Astrocyte (in vitro differentiated cells and primary cell): ENCODE measurements around the gene PARN. TPM values are rescaled to one million over a fixed set of nuclear protein-coding genes. Genes with fewer than 3 reads are reported as not detected.

Source experiments
- DNase-seq: peaks from one replicate; pipeline ENCODE4 v3.0.0-alpha.2; 2010; ENCODE audit warnings: low read depth
- FAIRE-seq: peaks from 2 replicates; lab custom pipeline; 2011; peaks lifted over from hg19 to GRCh38; lab: Jason Lieb, UNC
- H2AFZ ChIP-seq: 2 replicates; pipeline ENCODE4 v1.6.0; 2012; ENCODE audit warnings: low read depth, low read length, inconsistent platforms
- H3K27ac ChIP-seq: 2 replicates; pipeline ENCODE4 v1.5.1; 2011; ENCODE audit warnings: low read depth, low read length, inconsistent platforms
- H3K27me3 ChIP-seq: 2 replicates; pipeline ENCODE4 v1.6.0; 2011; ENCODE audit warnings: low read length, inconsistent platforms; ENCODE audit not compliant: insufficient read depth
- H3K36me3 ChIP-seq: 2 replicates; pipeline ENCODE4 v1.5.1; 2011; ENCODE audit warnings: low read length, inconsistent platforms; ENCODE audit not compliant: insufficient read depth
- H3K4me1 ChIP-seq: 2 replicates; pipeline ENCODE4 v1.5.1; 2011; ENCODE audit warnings: low read length, inconsistent platforms; ENCODE audit not compliant: insufficient read depth
- H3K4me2 ChIP-seq: 2 replicates; pipeline ENCODE4 v1.6.0; 2012; ENCODE audit warnings: low read length, inconsistent platforms
- H3K4me3 ChIP-seq: 2 replicates; pipeline ENCODE4 v1.5.1; 2011; ENCODE audit warnings: low read depth, mild to moderate bottlenecking, low read length, inconsistent platforms; ENCODE audit not compliant: insufficient read depth
- H3K79me2 ChIP-seq: 2 replicates; pipeline ENCODE4 v1.6.0; 2012; ENCODE audit warnings: mild to moderate bottlenecking, low read length, inconsistent platforms; ENCODE audit not compliant: insufficient read depth
- H3K9ac ChIP-seq: 2 replicates; pipeline ENCODE4 v1.6.0; 2012; ENCODE audit warnings: mild to moderate bottlenecking, low read length, inconsistent platforms
- H3K9me3 ChIP-seq: 2 replicates; pipeline ENCODE4 v1.5.1; 2012; ENCODE audit warnings: low read depth, mild to moderate bottlenecking, low read length, inconsistent platforms; ENCODE audit not compliant: insufficient read depth
- H4K20me1 ChIP-seq: 2 replicates; pipeline ENCODE4 v1.6.0; 2012; ENCODE audit warnings: low read length, inconsistent platforms; ENCODE audit not compliant: insufficient read depth
- H3K27ac Mint-ChIP-seq: one replicate; pipeline ENCODE4 v1.8.0; 2021; ENCODE audit warnings: mild to moderate bottlenecking, mixed read lengths; ENCODE audit not compliant: unreplicated experiment
- H3K27me3 Mint-ChIP-seq: one replicate; pipeline ENCODE4 v1.8.0; 2021; ENCODE audit warnings: low read depth, mixed read lengths; ENCODE audit not compliant: unreplicated experiment
- H3K36me3 Mint-ChIP-seq: one replicate; pipeline ENCODE4 v1.8.0; 2021; ENCODE audit warnings: low read depth, mixed read lengths; ENCODE audit not compliant: unreplicated experiment
- H3K4me1 Mint-ChIP-seq: one replicate; pipeline ENCODE4 v1.8.0; 2021; ENCODE audit warnings: low read depth, mixed read lengths; ENCODE audit not compliant: unreplicated experiment
- H3K4me3 Mint-ChIP-seq: one replicate; pipeline ENCODE4 v1.8.0; 2021; ENCODE audit warnings: mild to moderate bottlenecking, moderate library complexity, mixed read lengths; ENCODE audit not compliant: unreplicated experiment
- H3K9me3 Mint-ChIP-seq: one replicate; pipeline ENCODE4 v1.8.0; 2021; ENCODE audit warnings: mild to moderate bottlenecking, mixed read lengths; ENCODE audit not compliant: unreplicated experiment
- EZH2 ChIP-seq: IDR thresholded peaks from 2 replicates; pipeline ENCODE4 v1.6.1; 2012; ENCODE audit warnings: mild to moderate bottlenecking, low read length, inconsistent platforms; ENCODE audit not compliant: insufficient read depth
- total RNA-seq: library from RNA; stranded (reverse); gene quantifications from 2 replicates; pipeline ENCODE4 v1.2.1, GENCODE V29; 2021
- TF ChIP-seq, protein P1 (sequence below): IDR thresholded peaks from 2 replicates; pipeline ENCODE4 v1.5.1; 2011; ENCODE audit warnings: low read depth, mild to moderate bottlenecking, inconsistent platforms, low read length, moderate library complexity; ENCODE audit not compliant: insufficient read depth

PARN gene
- total RNA-seq, 1 donor from 2014 or later: 26.1 TPM

- TF ChIP-seq EZH2: no peak
- TF ChIP-seq, protein P1, sequence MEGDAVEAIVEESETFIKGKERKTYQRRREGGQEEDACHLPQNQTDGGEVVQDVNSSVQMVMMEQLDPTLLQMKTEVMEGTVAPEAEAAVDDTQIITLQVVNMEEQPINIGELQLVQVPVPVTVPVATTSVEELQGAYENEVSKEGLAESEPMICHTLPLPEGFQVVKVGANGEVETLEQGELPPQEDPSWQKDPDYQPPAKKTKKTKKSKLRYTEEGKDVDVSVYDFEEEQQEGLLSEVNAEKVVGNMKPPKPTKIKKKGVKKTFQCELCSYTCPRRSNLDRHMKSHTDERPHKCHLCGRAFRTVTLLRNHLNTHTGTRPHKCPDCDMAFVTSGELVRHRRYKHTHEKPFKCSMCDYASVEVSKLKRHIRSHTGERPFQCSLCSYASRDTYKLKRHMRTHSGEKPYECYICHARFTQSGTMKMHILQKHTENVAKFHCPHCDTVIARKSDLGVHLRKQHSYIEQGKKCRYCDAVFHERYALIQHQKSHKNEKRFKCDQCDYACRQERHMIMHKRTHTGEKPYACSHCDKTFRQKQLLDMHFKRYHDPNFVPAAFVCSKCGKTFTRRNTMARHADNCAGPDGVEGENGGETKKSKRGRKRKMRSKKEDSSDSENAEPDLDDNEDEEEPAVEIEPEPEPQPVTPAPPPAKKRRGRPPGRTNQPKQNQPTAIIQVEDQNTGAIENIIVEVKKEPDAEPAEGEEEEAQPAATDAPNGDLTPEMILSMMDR: no peak
- Histone ChIP-seq H2AFZ (no peak overlapping the region), H4K20me1 (no peaks in the 10 kb centered on the region), H3K4me3 (no peak overlapping the region), H3K4me1 (peaks cover 26% of the 10 kb centered on the region), H3K9me3 (no peaks in the 10 kb centered on the region), H3K4me2 (no peak overlapping the region), H3K79me2 (no peaks in the 10 kb centered on the region), H3K36me3 (no peaks in the 10 kb centered on the region), H3K9ac (no peak overlapping the region), H3K27me3 (no peaks in the 10 kb centered on the region), H3K27ac (no peak overlapping the region)
- no peaks in the 10 kb centered on the region for H3K9me3 Mint-ChIP-seq
- H3K27ac Mint-ChIP-seq: peak overlapping the region; percentile 27
- peak overlapping the region; percentile 1 for H3K4me3 Mint-ChIP-seq
- FAIRE-seq (no peak), DNase-seq (no peak)
- H3K27me3 Mint-ChIP-seq: no peaks in the 10 kb centered on the region
- peaks cover 69% of the 10 kb centered on the region for H3K4me1 Mint-ChIP-seq
- H3K36me3 Mint-ChIP-seq: peaks cover 10% of the 10 kb centered on the region
Observed at GRCh38 chr16:14496786-14497185, 133.3 kb downstream of the PARN start.

- H3K9ac ChIP-seq: no peak overlapping the region
Observed at GRCh38 chr16:14496047-14496770, 133.9 kb downstream of the PARN start.

More at GRCh38 chr16:14496047-14496770, 133.9 kb downstream of the PARN start:
- Histone ChIP-seq H3K4me3 (no peak overlapping the region), H3K27me3 (no peaks in the 10 kb centered on the region), H4K20me1 (no peaks in the 10 kb centered on the region), H3K4me1 (peaks cover 20% of the 10 kb centered on the region), H3K4me2 (no peak overlapping the region), H2AFZ (no peak overlapping the region), H3K79me2 (no peaks in the 10 kb centered on the region), H3K36me3 (no peaks in the 10 kb centered on the region), H3K27ac (no peak overlapping the region), H3K9me3 (no peaks in the 10 kb centered on the region)
- no peak for TF ChIP-seq EZH2
- TF ChIP-seq, protein P1: no peak
- DNase-seq: no peak
- Mint-ChIP-seq H3K9me3 (no peaks in the 10 kb centered on the region), H3K4me1 (peaks cover 66% of the 10 kb centered on the region), H3K36me3 (peaks cover 10% of the 10 kb centered on the region), H3K4me3 (no peak overlapping the region), H3K27me3 (no peaks in the 10 kb centered on the region), H3K27ac (peak overlapping the region; percentile 84)
- no peak for FAIRE-seq
